Measurements from ENCODE around the gene SYNE1.

SYNE1 gene

GRCh38 chr6:152229330-152229729, 407.8 kb downstream of the SYNE1 start:
- Histone ChIP-seq H3K4me3 (ENCODE audit: low read depth in 1 of 2, low read length in 1 of 2) (no peak overlapping the region), H3K27me3 (no peaks in the 10 kb centered on the region), H3K9me3 (no peaks in the 10 kb centered on the region), H3K36me3 (peaks cover 76% of the 10 kb centered on the region), H3K27ac (no peak overlapping the region), H3K4me1 (ENCODE audit: control insufficient read depth in 1 of 2, insufficient read depth in 1 of 2, low read depth in 1 of 2, low read length in 1 of 2) (no peaks in the 10 kb centered on the region)
- no peak for TF ChIP-seq CTCF (IDR thresholded peaks at IDR 0.05)

GRCh38 chr6:152226119-152226518, 411.0 kb downstream of the SYNE1 start:
- Histone ChIP-seq H3K9me3 (peaks cover 14% of the 10 kb centered on the region), H3K27ac (no peak overlapping the region), H3K36me3 (peaks cover 76% of the 10 kb centered on the region), H3K4me1 (ENCODE audit: control insufficient read depth in 1 of 2, insufficient read depth in 1 of 2, low read depth in 1 of 2, low read length in 1 of 2) (no peaks in the 10 kb centered on the region), H3K27me3 (no peaks in the 10 kb centered on the region), H3K4me3 (ENCODE audit: low read depth in 1 of 2, low read length in 1 of 2) (no peak overlapping the region)
- TF ChIP-seq CTCF (IDR thresholded peaks at IDR 0.05) = no peak

- Histone ChIP-seq H3K4me1 (ENCODE audit: control insufficient read depth in 1 of 2, insufficient read depth in 1 of 2, low read depth in 1 of 2, low read length in 1 of 2) (no peaks in the 10 kb centered on the region), H3K4me3 (ENCODE audit: low read depth in 1 of 2, low read length in 1 of 2) (no peak overlapping the region), H3K27ac (no peak overlapping the region), H3K9me3 (peaks cover 14% of the 10 kb centered on the region), H3K36me3 (peaks cover 76% of the 10 kb centered on the region), H3K27me3 (no peaks in the 10 kb centered on the region)
- no peak for TF ChIP-seq CTCF (IDR thresholded peaks at IDR 0.05)
Measured at GRCh38 chr6:152225241-152225934, 411.8 kb downstream of the SYNE1 start.

- no peaks in the 10 kb centered on the region for H3K4me1 ChIP-seq (ENCODE audit: control insufficient read depth in 1 of 2, insufficient read depth in 1 of 2, low read depth in 1 of 2, low read length in 1 of 2)
- no peak overlapping the region for H3K27ac ChIP-seq
- no peak overlapping the region for H3K4me3 ChIP-seq (ENCODE audit: low read depth in 1 of 2, low read length in 1 of 2)
- H3K36me3 ChIP-seq = peaks cover 78% of the 10 kb centered on the region
- peaks cover 14% of the 10 kb centered on the region for H3K9me3 ChIP-seq
- TF ChIP-seq CTCF (IDR thresholded peaks at IDR 0.05) = no peak
- no peaks in the 10 kb centered on the region for H3K27me3 ChIP-seq
Measured at GRCh38 chr6:152223636-152224035, 413.5 kb downstream of the SYNE1 start.

- H3K27ac ChIP-seq = no peak overlapping the region
- H3K4me3 ChIP-seq (ENCODE audit: low read depth in 1 of 2, low read length in 1 of 2) = no peak overlapping the region
- no peaks in the 10 kb centered on the region for H3K27me3 ChIP-seq
- H3K36me3 ChIP-seq = peaks cover 94% of the 10 kb centered on the region
- H3K4me1 ChIP-seq (ENCODE audit: control insufficient read depth in 1 of 2, insufficient read depth in 1 of 2, low read depth in 1 of 2, low read length in 1 of 2) = no peaks in the 10 kb centered on the region
- no peak for TF ChIP-seq CTCF (IDR thresholded peaks at IDR 0.05)
- H3K9me3 ChIP-seq = peaks cover 14% of the 10 kb centered on the region
Measured at GRCh38 chr6:152221806-152222628, 415.1 kb downstream of the SYNE1 start.

Measured in neutrophil (primary cell).